IMR-90 (cell line): Measurements from ENCODE around the gene MTOR. TPM values are rescaled to one million over a fixed set of nuclear protein-coding genes. Genes with fewer than 3 reads are reported as not detected.

Source experiments
- ATAC-seq: fragments of 200-7000 bp; cut with Tn5 transposase; 2 replicates; pipeline ENCODE4 v1.9.1; 2020; ENCODE audit warnings: low read depth, mild to moderate bottlenecking, moderate library complexity
- BruUV-seq: library from RNA; stranded (reverse); fragments of 400-500 nt; replicated peaks from 2 replicates; lab custom pipeline; 2021; lab: Mats Ljungman, UMichigan
- CTCF ChIA-PET: fragments of 300-600 bp; formaldehyde crosslinking; extraction: SDS; loops from one replicate; lab custom pipeline; 2021; ENCODE audit warnings: antibody characterized with exemption; lab: Yijun Ruan, JAX
- POLR2A ChIA-PET: fragments of 300-600 bp; sonication (Branson Sonifier 250); formaldehyde crosslinking; loops from one replicate; lab custom pipeline; 2022; ENCODE audit warnings: antibody characterized with exemption; ENCODE audit not compliant: unreplicated experiment; lab: Charles Lee
- DNase-seq: peaks from one replicate; pipeline ENCODE4 v3.0.0; 2013
- H2AFZ ChIP-seq: replicated peaks from 2 replicates; pipeline ENCODE3; 2013; ENCODE audit warnings: low read length, mild to moderate bottlenecking; ENCODE audit not compliant: poor library complexity
- H2AK5ac ChIP-seq: 2 replicates; pipeline ENCODE4 v1.6.1; 2013; ENCODE audit warnings: low read depth, low read length, inconsistent platforms
- H2AK9ac ChIP-seq: replicated peaks from 2 replicates; pipeline ENCODE3; 2013; ENCODE audit warnings: mild to moderate bottlenecking, low read depth, low read length, moderate library complexity; ENCODE audit not compliant: poor library complexity
- H2BK120ac ChIP-seq: 2 replicates; pipeline ENCODE4 v1.6.1; 2013; ENCODE audit warnings: low read depth, low read length, inconsistent platforms
- H2BK15ac ChIP-seq: 3 replicates; pipeline ENCODE4 v1.6.1; 2013; ENCODE audit warnings: low read depth, low read length, inconsistent platforms
- H2BK20ac ChIP-seq: 2 replicates; pipeline ENCODE4 v1.6.1; 2013; ENCODE audit warnings: low read depth, mild to moderate bottlenecking, inconsistent platforms, low read length, moderate library complexity
- H2BK5ac ChIP-seq: 2 replicates; pipeline ENCODE4 v1.6.1; 2013; ENCODE audit warnings: mild to moderate bottlenecking, low read depth, low read length, inconsistent platforms; ENCODE audit not compliant: poor library complexity, severe bottlenecking
- H3K14ac ChIP-seq: replicated peaks from 2 replicates; pipeline ENCODE4 v1.6.1; 2013; ENCODE audit warnings: low read depth, low read length, inconsistent platforms
- H3K18ac ChIP-seq: 2 replicates; pipeline ENCODE4 v1.6.1; 2013; ENCODE audit warnings: low read depth, low read length, control low read depth
- H3K23ac ChIP-seq: 2 replicates; pipeline ENCODE4 v1.6.1; 2013; ENCODE audit warnings: low read depth, low read length, inconsistent platforms
- H3K27ac ChIP-seq: 2 replicates; pipeline ENCODE4 v1.5.1; 2013; ENCODE audit warnings: mild to moderate bottlenecking, control low read depth, low read length; ENCODE audit not compliant: insufficient read depth
- H3K27me3 ChIP-seq: 2 replicates; pipeline ENCODE4 v1.6.1; 2013; ENCODE audit warnings: low read length; ENCODE audit not compliant: control insufficient read depth, insufficient read depth
- H3K36me3 ChIP-seq: 2 replicates; pipeline ENCODE4 v1.6.1; 2013; ENCODE audit warnings: low read length, mixed read lengths; ENCODE audit not compliant: control insufficient read depth, insufficient read depth
- H3K4ac ChIP-seq: 2 replicates; pipeline ENCODE4 v1.6.1; 2013; ENCODE audit warnings: low read depth, low read length, inconsistent platforms
- H3K4me1 ChIP-seq: 2 replicates; pipeline ENCODE4 v1.6.1; 2013; ENCODE audit warnings: low read length, mixed read lengths; ENCODE audit not compliant: control insufficient read depth, insufficient read depth
- H3K4me2 ChIP-seq: 2 replicates; pipeline ENCODE4 v1.6.1; 2013; ENCODE audit warnings: low read depth, mild to moderate bottlenecking, control low read depth, low read length, moderate library complexity
- H3K4me3 ChIP-seq: 2 replicates; pipeline ENCODE4 v1.5.1; 2013; ENCODE audit warnings: low read depth, mild to moderate bottlenecking, control low read depth, low read length, moderate library complexity; ENCODE audit not compliant: insufficient read depth
- H3K56ac ChIP-seq: 2 replicates; pipeline ENCODE4 v1.6.1; 2013; ENCODE audit warnings: low read length, inconsistent platforms; ENCODE audit not compliant: insufficient read depth; ENCODE audit errors: extremely low read depth
- H3K79me1 ChIP-seq, 2 experiments: 2 replicates each; pipeline ENCODE4 v1.6.1; 2013; ENCODE audit warnings: low read length in 2 of 2, inconsistent platforms in 1 of 2, low read depth in 1 of 2
- H3K9ac ChIP-seq: 2 replicates; pipeline ENCODE4 v1.6.1; 2013; ENCODE audit warnings: low read depth, low read length, control low read depth
- H3K9me1 ChIP-seq: 2 replicates; pipeline ENCODE4 v1.6.1; 2013; ENCODE audit warnings: low read length, inconsistent platforms; ENCODE audit not compliant: insufficient read depth
- H3K9me3 ChIP-seq: 2 replicates; pipeline ENCODE4 v1.6.1; 2013; ENCODE audit warnings: low read length; ENCODE audit not compliant: control insufficient read depth, insufficient read depth
- H4K20me1 ChIP-seq: 2 replicates; pipeline ENCODE4 v1.6.1; 2013; ENCODE audit warnings: low read length, inconsistent platforms; ENCODE audit not compliant: insufficient read depth
- H4K5ac ChIP-seq: 2 replicates; pipeline ENCODE4 v1.6.1; 2013; ENCODE audit warnings: mild to moderate bottlenecking, low read depth, low read length, control low read depth
- H4K8ac ChIP-seq, 2 experiments: 2 replicates each; pipeline ENCODE4 v1.6.1; 2013; ENCODE audit warnings: low read depth in 2 of 2, low read length in 2 of 2, control low read depth in 1 of 2, inconsistent platforms in 1 of 2
- H4K91ac ChIP-seq: 2 replicates; pipeline ENCODE4 v1.6.1; 2013; ENCODE audit warnings: low read depth, low read length, inconsistent platforms; ENCODE audit not compliant: insufficient read depth
- BHLHE40 ChIP-seq: fragments of 150-350 bp; IDR thresholded peaks from 2 replicates; pipeline ENCODE4 v1.6.1; 2016; ENCODE audit warnings: mild to moderate bottlenecking, low read depth, low read length
- CEBPB ChIP-seq: IDR thresholded peaks from 2 replicates; pipeline ENCODE4 v1.6.1; 2012; ENCODE audit warnings: low read depth, low read length, improper control_type of control experiment
- CHD1 ChIP-seq: IDR thresholded peaks from 2 replicates; pipeline ENCODE4 v1.6.1; 2012; ENCODE audit warnings: low read depth, low read length, improper control_type of control experiment
- CTCF ChIP-seq: conservative IDR thresholded peaks from 2 replicates; pipeline ENCODE4 v1.5.1; 2012; ENCODE audit warnings: mild to moderate bottlenecking, low read depth, low read length, improper control_type of control experiment
- FOS ChIP-seq: fragments of 150-350 bp; IDR thresholded peaks from 2 replicates; pipeline ENCODE4 v1.6.1; 2016; ENCODE audit warnings: low read depth, low read length
- MAFK ChIP-seq: IDR thresholded peaks from 2 replicates; pipeline ENCODE4 v1.6.1; 2012; ENCODE audit warnings: low read depth, low read length, improper control_type of control experiment
- MAZ ChIP-seq: IDR thresholded peaks from 2 replicates; pipeline ENCODE4 v1.6.1; 2012; ENCODE audit warnings: low read depth, mild to moderate bottlenecking, low read length, improper control_type of control experiment, moderate library complexity, borderline replicate concordance
- MXI1 ChIP-seq: IDR thresholded peaks from 2 replicates; pipeline ENCODE4 v1.6.1; 2012; ENCODE audit warnings: low read depth, mild to moderate bottlenecking, low read length, moderate library complexity, borderline replicate concordance
- POLR2A ChIP-seq: IDR thresholded peaks from 2 replicates; pipeline ENCODE4 v1.6.1; 2012; ENCODE audit warnings: mild to moderate bottlenecking, low read depth, low read length
- RAD21 ChIP-seq: IDR thresholded peaks from 2 replicates; pipeline ENCODE4 v1.6.1; 2012; ENCODE audit warnings: low read length, improper control_type of control experiment
- RCOR1 ChIP-seq: IDR thresholded peaks from 2 replicates; pipeline ENCODE4 v1.6.1; 2012; ENCODE audit warnings: mild to moderate bottlenecking, low read length, improper control_type of control experiment; ENCODE audit not compliant: insufficient replicate concordance
- SMC3 ChIP-seq: fragments of 150-350 bp; IDR thresholded peaks from 2 replicates; pipeline ENCODE4 v1.6.1; 2016; ENCODE audit warnings: low read depth, mild to moderate bottlenecking, antibody characterized with exemption, low read length, moderate library complexity
- USF2 ChIP-seq: fragments of 150-350 bp; IDR thresholded peaks from 2 replicates; pipeline ENCODE4 v1.6.1; 2017; ENCODE audit warnings: mild to moderate bottlenecking, antibody characterized with exemption, low read length, low read depth
- WGBS, 2 experiments: methylation state at CpG; one replicate each; pipeline versions ENCODE4 v1.1.5 to v1.1.7; 2013; ENCODE audit warnings: missing lambda C conversion rate in 2 of 2; ENCODE audit not compliant: insufficient read length in 1 of 2; ENCODE audit errors: extremely low coverage in 2 of 2; 5-methylcytosine and 5-hydroxymethylcytosine counted together
- dilution Hi-C: fragments of 300-500 bp; cut with HindIII; formaldehyde crosslinking; loops from one replicate; pipeline ENCODE4 v1.14.3; 2018; ENCODE audit warnings: low sequenced_read_pairs; ENCODE audit not compliant: unreplicated experiment
- in situ Hi-C: fragments of 300-500 bp; cut with MboI; formaldehyde crosslinking; loops from 3 replicates; pipeline ENCODE4 v1.14.3; 2019; ENCODE audit warnings: low sequenced_read_pairs, inconsistent platforms, mixed read lengths
- intact Hi-C: fragments of 100-400 bp; cut with micrococcal nuclease; formaldehyde crosslinking; loops from 2 replicates; pipeline ENCODE4 v1.10.0; 2022
- polyA plus RNA-seq, 3 experiments: library from polyadenylated mRNA; depleted of rRNA; stranded (reverse); fragments of >200 nt; gene quantifications; 2 replicates each; pipeline ENCODE4 v1.2.3, GENCODE V29; 2012; ENCODE audit warnings: low replicate concordance in 1 of 3
- total RNA-seq: library from RNA; depleted of rRNA; stranded (reverse); fragments of >200 nt; gene quantifications from 2 replicates; pipeline ENCODE4 v1.2.3, GENCODE V29; 2012

MTOR gene
- total and polyA plus RNA-seq, 2 of the 4 experiments (the other 2 are of a cell fraction), result 19.2 to 36.7 TPM

- Histone ChIP-seq H2AK5ac (no peak overlapping the region), H3K4ac (no peak overlapping the region), H2BK20ac (no peak overlapping the region), H3K79me1 (peaks cover 0 to 4% of the 10 kb centered on the region in 2 experiments; a peak in 1 of 4 replicates), H3K4me2 (no peak overlapping the region), H2BK15ac (no peak overlapping the region), H4K8ac (no peak overlapping the region), H2BK5ac (no peak overlapping the region), H4K20me1 (no peaks in the 10 kb centered on the region), H3K27me3 (no peaks in the 10 kb centered on the region), H2AFZ (no peak overlapping the region), H3K18ac (no peak overlapping the region), H2AK9ac (no peak overlapping the region), H3K4me3 (no peak overlapping the region), H3K4me1 (no peaks in the 10 kb centered on the region), H3K9ac (no peak overlapping the region), H4K5ac (no peak overlapping the region), H3K36me3 (peaks cover 72% of the 10 kb centered on the region), H3K27ac (no peak overlapping the region), H2BK120ac (no peak overlapping the region), H4K91ac (no peak overlapping the region), H3K56ac (no peak overlapping the region), H3K23ac (no peak overlapping the region), H3K14ac (no peak overlapping the region), H3K9me1 (no peaks in the 10 kb centered on the region), H3K9me3 (no peaks in the 10 kb centered on the region)
- ChIA-PET POLR2A (no interaction called here), CTCF (no interaction called here)
- 88% methylated on average over 11 of the region's 15 CpGs; no CpG with 5 or more reads in 1 of the 2 experiments for WGBS, 2 experiments
- TF ChIP-seq RAD21 (no peak), POLR2A (no peak), SMC3 (no peak), CEBPB (no peak), MXI1 (no peak), CTCF (no peak), USF2 (no peak), CHD1 (no peak), RCOR1 (no peak), MAFK (no peak), FOS (no peak), BHLHE40 (no peak), MAZ (no peak)
- ATAC-seq (no peak), DNase-seq (no peak)
- BruUV-seq, result no TSS peak
- intact Hi-C loops (no loop called here), dilution Hi-C loops (no loop called here), in situ Hi-C loops (no loop called here)
Observed at GRCh38 chr1:11071463-11072215, 190.7 kb downstream of the MTOR start.
